Measurements from ENCODE around the gene MAGED1. TPM values are rescaled to one million over a fixed set of nuclear protein-coding genes. Genes with fewer than 3 reads are reported as not detected.

Gene MAGED1, protein sequence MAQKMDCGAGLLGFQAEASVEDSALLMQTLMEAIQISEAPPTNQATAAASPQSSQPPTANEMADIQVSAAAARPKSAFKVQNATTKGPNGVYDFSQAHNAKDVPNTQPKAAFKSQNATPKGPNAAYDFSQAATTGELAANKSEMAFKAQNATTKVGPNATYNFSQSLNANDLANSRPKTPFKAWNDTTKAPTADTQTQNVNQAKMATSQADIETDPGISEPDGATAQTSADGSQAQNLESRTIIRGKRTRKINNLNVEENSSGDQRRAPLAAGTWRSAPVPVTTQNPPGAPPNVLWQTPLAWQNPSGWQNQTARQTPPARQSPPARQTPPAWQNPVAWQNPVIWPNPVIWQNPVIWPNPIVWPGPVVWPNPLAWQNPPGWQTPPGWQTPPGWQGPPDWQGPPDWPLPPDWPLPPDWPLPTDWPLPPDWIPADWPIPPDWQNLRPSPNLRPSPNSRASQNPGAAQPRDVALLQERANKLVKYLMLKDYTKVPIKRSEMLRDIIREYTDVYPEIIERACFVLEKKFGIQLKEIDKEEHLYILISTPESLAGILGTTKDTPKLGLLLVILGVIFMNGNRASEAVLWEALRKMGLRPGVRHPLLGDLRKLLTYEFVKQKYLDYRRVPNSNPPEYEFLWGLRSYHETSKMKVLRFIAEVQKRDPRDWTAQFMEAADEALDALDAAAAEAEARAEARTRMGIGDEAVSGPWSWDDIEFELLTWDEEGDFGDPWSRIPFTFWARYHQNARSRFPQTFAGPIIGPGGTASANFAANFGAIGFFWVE
- polyA plus RNA-seq: 10 to 100 TPM; 23.3 to 56.0 (median 31.2) TPM

DNA sequence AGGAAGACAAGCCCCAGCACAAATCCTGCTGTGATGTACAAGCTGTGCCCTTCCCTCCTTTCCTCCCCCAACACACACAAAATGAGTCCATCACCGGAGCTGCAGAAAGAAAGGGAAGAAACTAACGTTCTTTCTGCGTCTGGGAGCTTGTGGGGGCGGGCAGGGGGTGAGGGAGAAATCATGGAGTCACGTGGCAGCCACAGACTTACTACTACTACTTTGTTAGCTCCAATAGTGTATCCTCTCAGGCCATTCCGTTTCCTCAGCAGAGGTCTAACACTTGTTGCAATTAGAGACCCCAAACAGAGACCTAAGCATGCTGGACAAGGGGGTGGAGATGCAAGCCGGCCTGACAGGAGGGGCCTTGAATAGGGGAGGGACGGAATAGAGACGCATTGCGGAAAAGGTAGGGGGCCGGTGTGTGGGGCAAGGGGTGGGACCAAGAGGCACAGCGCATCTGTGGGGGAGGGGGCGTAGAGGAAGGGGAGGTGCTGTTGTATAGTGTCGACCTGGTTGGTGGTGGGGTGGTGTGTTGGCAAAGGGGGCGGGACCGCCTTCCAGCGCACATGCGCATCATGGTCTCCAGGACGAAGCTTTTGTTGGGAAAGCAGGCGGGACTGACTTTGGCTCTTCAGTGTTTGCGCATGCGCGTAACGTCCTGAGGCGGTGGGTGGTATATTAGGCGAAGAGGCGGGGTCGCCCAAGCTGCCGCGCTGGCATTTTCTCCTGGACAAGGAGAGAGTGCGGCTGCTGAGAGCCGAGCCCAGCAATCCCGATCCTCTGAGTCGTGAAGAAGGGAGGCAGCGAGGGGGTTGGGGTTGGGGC is at the start of gene MAGED1:
Gene MAGED1 (plus strand): TSS at position 703 of the 825 bp plus-strand sequence. CDS start 682 bp downstream, outside the sequence.
- Mint-ChIP-seq H3K27ac (peak within 1 kb of the TSS; percentile 56 to 90 (median 80)), H3K4me3 (peak within 1 kb of the TSS; percentile 90 to 94 (median 92)), H3K27me3 (ENCODE audit: low read depth in 3 of 3) (peaks cover 2 to 3% (median 2%) of the 10 kb centered on the region in 3 donors), H3K4me1 (peaks cover 21 to 26% of the 10 kb centered on the region in 2 donors), H3K36me3 (peaks cover 0 to 8% (median 0%) of the 10 kb centered on the region in 3 donors), H3K9me3 (no peaks in the 10 kb centered on the region)
- peak; percentile 58 to 68 (median 67) for DNase-seq

DNA sequence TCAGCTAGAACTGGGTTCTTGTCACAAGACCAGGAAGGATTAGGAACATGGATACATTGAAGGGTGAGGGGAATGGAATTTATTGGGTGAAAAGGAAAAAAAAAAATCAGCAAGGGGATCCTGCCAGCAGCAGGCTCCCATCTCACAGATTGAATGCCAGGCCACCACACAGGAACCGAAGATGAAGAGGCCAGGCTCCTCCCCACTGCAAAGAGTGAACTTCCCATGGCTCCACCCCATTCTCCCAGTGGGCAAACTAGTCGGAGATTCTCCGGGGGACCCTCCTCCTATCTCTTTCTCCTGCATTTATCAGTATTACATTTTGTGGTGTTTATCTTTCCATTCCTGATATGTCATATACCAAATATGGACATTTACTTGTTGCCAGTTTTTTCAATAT is 46.0 kb upstream of the MAGED1 start:
- H3K27ac Mint-ChIP-seq: peak overlapping the region in 1 of 6 donors; percentile 25
- peaks cover 0 to 4% (median 0%) of the 10 kb centered on the region in 3 donors for H3K36me3 Mint-ChIP-seq
- peaks cover 0 to 2% (median 0%) of the 10 kb centered on the region in 3 donors for H3K27me3 Mint-ChIP-seq (ENCODE audit: low read depth in 3 of 3)
- peaks cover 4 to 10% of the 10 kb centered on the region in 2 donors for H3K4me1 Mint-ChIP-seq
- no peaks in the 10 kb centered on the region for H3K9me3 Mint-ChIP-seq
- no peak overlapping the region for H3K4me3 Mint-ChIP-seq
- no peak for DNase-seq

DNA sequence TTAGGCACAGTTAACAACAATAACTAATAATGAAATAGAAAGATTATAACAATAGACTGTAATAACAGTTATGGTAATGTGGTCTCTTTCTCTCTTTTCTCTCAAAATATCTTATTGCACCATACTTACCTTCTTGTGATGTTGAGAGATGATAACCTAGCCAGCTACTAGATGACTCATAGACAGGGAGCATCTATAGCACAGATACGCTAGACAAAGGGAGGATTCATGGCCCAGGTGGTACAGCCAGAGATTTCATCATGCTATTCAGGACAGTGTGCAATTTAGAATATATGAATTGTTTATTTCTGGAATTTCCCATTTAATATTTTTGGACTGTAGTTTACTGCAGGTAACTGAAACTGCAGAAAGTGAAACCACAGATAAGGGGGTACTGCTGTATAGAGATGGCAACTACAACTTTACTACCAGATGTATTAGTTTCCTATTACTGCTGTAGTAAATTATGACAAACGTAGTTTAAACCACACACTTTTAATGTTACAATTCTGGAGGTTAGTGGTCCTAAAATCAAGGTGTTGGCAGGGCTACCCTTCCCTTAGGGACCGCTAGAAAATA is 41.8 kb upstream of the MAGED1 start:
- no peak overlapping the region for H3K4me3 Mint-ChIP-seq
- H3K27ac Mint-ChIP-seq: peak overlapping the region in 1 of 6 donors; percentile 61
- H3K27me3 Mint-ChIP-seq (ENCODE audit: low read depth in 3 of 3): peaks cover 0 to 2% (median 0%) of the 10 kb centered on the region in 3 donors
- H3K9me3 Mint-ChIP-seq: peaks cover 0 to 4% (median 2%) of the 10 kb centered on the region in 6 donors
- H3K36me3 Mint-ChIP-seq: peaks cover 6 to 15% (median 12%) of the 10 kb centered on the region in 3 donors
- DNase-seq: no peak
- peaks cover 5 to 6% of the 10 kb centered on the region in 2 donors for H3K4me1 Mint-ChIP-seq

DNA sequence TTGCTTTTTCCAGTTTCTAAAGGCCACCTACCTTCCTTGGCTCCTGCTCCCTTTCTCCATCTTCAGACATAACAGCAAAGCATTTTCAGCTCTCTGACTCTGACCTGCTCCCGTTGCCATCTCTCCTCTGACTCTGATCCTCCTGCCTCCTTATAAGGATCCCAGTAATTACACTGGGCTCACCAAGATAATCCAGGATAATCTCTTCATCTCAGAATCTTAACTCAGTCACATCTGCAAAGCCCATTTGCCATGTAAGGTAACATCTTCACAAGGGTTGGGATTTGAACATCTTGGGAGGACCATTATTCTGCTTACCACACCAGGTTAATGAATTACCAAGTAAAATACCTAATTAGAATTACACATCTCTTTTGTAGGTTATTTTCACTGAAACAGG is 41.3 kb upstream of the MAGED1 start:
- Mint-ChIP-seq H3K4me3 (no peak overlapping the region), H3K36me3 (peaks cover 8 to 19% (median 14%) of the 10 kb centered on the region in 3 donors), H3K27ac (no peak overlapping the region), H3K27me3 (ENCODE audit: low read depth in 3 of 3) (peaks cover 0 to 2% (median 0%) of the 10 kb centered on the region in 3 donors), H3K4me1 (peaks cover 5 to 6% of the 10 kb centered on the region in 2 donors), H3K9me3 (peaks cover 0 to 8% (median 5%) of the 10 kb centered on the region in 6 donors)
- DNase-seq: no peak

DNA sequence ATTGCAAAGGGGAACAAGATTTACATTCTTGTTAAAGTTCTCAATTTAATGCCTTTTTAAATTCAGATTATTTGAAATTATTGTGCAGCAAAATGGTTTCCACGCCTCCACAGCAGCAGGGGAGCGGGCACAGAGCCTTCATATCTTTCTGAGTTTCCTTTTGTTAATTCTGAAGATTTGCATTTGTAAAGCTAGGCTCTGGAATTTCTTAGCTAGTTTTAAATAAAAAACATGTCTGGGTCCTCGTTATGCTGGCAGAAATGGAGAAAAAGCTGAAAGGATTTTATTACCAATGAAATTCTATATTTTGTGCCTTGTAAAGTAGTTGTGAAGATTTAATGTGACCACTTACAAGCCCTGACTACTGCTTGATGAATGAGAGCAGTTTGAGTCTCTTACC is 40.8 kb upstream of the MAGED1 start:
- Mint-ChIP-seq H3K4me1 (peaks cover 5 to 6% of the 10 kb centered on the region in 2 donors), H3K36me3 (peaks cover 12 to 24% (median 18%) of the 10 kb centered on the region in 3 donors), H3K27ac (no peak overlapping the region)

DNA sequence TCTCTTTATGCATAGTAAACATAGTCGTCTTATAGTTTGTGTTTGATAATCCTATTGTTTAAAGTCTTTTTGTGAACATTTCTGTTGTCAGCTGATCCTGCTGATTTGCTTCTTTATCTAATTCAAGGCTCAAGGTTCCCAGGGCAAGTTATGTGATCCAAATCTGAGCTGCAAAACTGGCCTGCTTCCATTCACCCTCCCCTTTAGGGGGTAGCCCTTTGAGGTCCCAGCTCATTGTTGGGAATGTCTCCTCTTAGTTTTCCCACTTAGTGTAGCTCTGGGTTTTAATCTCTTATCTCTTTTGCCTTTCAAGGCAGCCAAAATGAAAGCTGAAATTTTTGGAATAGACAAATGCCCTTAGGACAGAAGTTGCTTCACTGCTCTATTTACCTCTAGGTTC is 40.2 kb upstream of the MAGED1 start:
- peaks cover 12 to 26% (median 18%) of the 10 kb centered on the region in 3 donors for H3K36me3 Mint-ChIP-seq

More for the DNA sequence above, 40.8 kb upstream of the MAGED1 start:
- DNase-seq: no peak
- Mint-ChIP-seq H3K27me3 (ENCODE audit: low read depth in 3 of 3) (peaks cover 0 to 2% (median 0%) of the 10 kb centered on the region in 3 donors), H3K9me3 (peaks cover 0 to 13% (median 5%) of the 10 kb centered on the region in 6 donors), H3K4me3 (no peak overlapping the region)

DNA sequence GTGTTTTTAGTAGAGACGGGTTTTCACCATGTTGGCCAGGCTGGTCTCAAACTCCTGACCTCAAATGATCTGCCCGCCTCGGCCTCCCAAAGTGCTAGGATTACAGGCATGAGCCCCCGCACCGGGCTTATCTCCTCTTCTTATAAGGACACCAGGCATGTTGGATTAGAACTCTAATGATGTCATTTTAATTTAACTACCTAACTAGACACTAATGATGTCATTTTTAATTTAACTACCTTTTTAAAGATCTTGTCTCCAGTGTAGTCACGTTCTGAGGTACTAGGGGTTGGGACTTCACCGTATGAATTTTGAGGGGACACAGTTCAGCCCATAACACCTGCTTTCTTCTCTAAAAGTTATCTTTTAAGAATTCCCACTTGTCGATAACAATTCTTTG is 37.7 kb upstream of the MAGED1 start:
- H3K36me3 Mint-ChIP-seq: peaks cover 12 to 26% (median 18%) of the 10 kb centered on the region in 3 donors

More for the DNA sequence above, 40.2 kb upstream of the MAGED1 start:
- H3K4me1 Mint-ChIP-seq: peaks cover 5 to 6% of the 10 kb centered on the region in 2 donors
- no peak for DNase-seq
- H3K27ac Mint-ChIP-seq: no peak overlapping the region
- H3K9me3 Mint-ChIP-seq: peaks cover 0 to 13% (median 5%) of the 10 kb centered on the region in 6 donors
- peaks cover 0 to 2% (median 0%) of the 10 kb centered on the region in 3 donors for H3K27me3 Mint-ChIP-seq (ENCODE audit: low read depth in 3 of 3)
- no peak overlapping the region for H3K4me3 Mint-ChIP-seq

DNA sequence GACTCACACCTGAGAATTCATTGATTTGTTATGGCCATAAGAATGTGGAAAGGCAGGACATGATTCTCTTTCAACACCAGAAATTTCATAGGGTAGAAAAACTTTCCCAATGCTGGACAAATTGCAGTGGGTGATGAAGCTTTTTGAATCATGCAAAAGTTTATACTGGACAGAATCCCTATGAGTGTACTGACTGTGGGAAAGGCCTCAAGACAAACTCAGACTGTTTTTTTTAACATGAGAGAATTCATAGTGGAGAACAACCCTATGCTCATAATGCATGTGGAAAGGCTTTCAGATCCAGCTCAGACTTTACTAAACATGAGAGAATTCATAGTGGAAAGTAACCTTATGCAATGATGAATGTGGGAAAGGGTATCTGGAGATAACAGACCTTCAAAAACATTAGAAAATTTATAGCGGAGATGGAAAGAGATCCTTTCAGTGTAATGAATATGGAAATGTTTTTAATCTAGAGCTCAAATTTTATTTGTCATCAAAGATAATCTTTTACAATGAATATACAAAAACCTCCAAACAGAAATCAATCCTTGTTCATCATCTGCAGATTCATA is 36.2 kb upstream of the MAGED1 start:
- Mint-ChIP-seq H3K4me3 (no peak overlapping the region), H3K36me3 (peaks cover 12 to 26% (median 18%) of the 10 kb centered on the region in 3 donors), H3K27me3 (ENCODE audit: low read depth in 3 of 3) (peaks cover 0 to 2% (median 0%) of the 10 kb centered on the region in 3 donors), H3K9me3 (peaks cover 0 to 13% (median 5%) of the 10 kb centered on the region in 6 donors), H3K4me1 (peaks cover 0 to 7% of the 10 kb centered on the region in 2 donors), H3K27ac (no peak overlapping the region)
- no peak for DNase-seq

More for the DNA sequence above, 37.7 kb upstream of the MAGED1 start:
- H3K27ac Mint-ChIP-seq: no peak overlapping the region
- DNase-seq: no peak
- no peak overlapping the region for H3K4me3 Mint-ChIP-seq
- H3K9me3 Mint-ChIP-seq: peaks cover 0 to 13% (median 5%) of the 10 kb centered on the region in 6 donors
- peaks cover 5 to 10% of the 10 kb centered on the region in 2 donors for H3K4me1 Mint-ChIP-seq
- H3K27me3 Mint-ChIP-seq (ENCODE audit: low read depth in 3 of 3): peaks cover 0 to 2% (median 0%) of the 10 kb centered on the region in 3 donors

DNA sequence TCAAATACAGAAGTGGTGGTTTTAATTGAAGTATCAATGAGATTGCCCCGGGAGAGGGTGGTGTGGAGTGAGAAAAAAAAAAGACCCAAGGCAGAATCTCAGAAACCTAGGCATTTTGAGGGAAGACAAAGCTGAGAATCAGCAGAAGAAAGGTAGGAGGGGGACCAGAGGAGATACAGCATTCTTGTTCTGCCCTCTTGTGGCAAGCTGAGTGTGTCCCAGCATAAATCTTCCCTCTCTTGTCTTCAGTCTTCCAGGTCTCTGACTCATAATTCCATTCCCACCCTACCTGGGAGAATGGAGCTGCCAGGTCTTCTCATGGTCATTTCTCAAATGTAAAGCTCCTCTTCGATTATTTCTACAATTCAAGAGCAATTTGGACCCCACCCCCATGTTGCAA is 32.7 kb upstream of the MAGED1 start:
- H3K9me3 Mint-ChIP-seq: peaks cover 0 to 13% (median 5%) of the 10 kb centered on the region in 6 donors
- peaks cover 17% of the 10 kb centered on the region in 2 donors for H3K4me1 Mint-ChIP-seq
- peaks cover 13 to 23% (median 17%) of the 10 kb centered on the region in 3 donors for H3K36me3 Mint-ChIP-seq
- no peak overlapping the region for H3K4me3 Mint-ChIP-seq
- H3K27me3 Mint-ChIP-seq (ENCODE audit: low read depth in 3 of 3): no peaks in the 10 kb centered on the region
- peak in 1 of 3 donors; percentile 11 for DNase-seq
- peak overlapping the region in 2 of 6 donors; percentile 12 to 44 for H3K27ac Mint-ChIP-seq

DNA sequence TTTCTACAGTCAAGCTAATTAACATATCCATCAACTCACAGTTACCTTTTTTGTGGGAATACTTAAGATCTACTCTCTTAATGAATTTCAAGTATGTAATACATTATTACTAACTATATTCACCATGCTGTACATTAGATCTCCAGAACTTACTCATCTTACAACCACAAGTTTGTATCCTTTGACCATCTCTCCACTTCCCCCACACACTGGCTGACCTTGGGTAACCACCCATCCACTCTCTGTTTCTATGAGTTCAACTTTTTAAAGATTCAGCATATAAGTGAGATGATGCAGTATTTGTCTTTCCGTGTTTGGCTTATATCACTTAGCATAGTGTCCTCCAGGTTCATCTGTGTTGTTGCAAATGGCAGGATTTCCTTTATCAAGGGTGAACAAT is 30.5 kb upstream of the MAGED1 start:
- Mint-ChIP-seq H3K4me3 (no peak overlapping the region), H3K4me1 (peaks cover 26 to 30% of the 10 kb centered on the region in 2 donors), H3K27ac (no peak overlapping the region), H3K27me3 (ENCODE audit: low read depth in 3 of 3) (no peaks in the 10 kb centered on the region), H3K9me3 (no peaks in the 10 kb centered on the region), H3K36me3 (peaks cover 4% of the 10 kb centered on the region in 3 donors)
- no peak for DNase-seq

DNA sequence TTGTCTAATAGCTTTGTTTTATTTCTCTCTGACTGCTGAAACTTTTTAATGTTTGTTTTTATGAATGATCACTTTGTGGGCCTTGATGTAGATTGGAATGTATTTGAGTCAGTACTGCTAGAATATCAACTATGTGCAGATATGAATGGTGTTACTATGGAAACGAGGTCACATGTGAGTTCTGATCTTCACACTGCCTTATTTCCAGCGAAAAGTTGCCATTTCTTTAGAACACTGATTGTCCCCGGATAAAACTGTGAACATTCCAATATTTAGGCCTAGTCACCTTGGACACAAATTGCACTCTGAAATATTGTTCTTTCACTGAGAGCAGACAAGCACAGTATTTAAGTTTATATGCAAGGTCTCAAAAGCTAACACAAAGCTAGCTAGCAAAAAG is 27.2 kb upstream of the MAGED1 start:
- Mint-ChIP-seq H3K27me3 (ENCODE audit: low read depth in 3 of 3) (no peaks in the 10 kb centered on the region), H3K36me3 (peaks cover 4% of the 10 kb centered on the region in 3 donors), H3K9me3 (no peaks in the 10 kb centered on the region), H3K27ac (peak overlapping the region in 1 of 6 donors; percentile 24), H3K4me3 (no peak overlapping the region), H3K4me1 (peaks cover 26% of the 10 kb centered on the region in 2 donors)
- no peak for DNase-seq

DNA sequence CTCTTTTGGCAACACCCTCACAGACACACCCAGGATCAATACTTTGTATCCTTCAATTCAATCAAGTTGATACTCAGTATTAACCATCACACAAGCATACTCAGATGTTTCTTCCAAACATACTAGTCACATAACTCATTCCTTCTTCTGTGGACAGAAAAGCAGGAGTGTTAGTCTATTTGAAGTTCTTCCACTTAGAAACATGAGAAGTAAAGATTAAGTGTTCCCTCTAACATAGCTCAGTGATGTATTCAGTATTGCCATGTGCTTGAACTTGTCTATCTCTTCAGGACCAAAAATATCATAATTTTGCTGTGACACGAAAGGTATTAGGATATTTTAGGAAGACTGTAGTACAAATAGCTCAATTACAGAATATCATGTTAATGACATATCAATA is 25.8 kb upstream of the MAGED1 start:
- no peak overlapping the region for H3K27ac Mint-ChIP-seq
- no peak overlapping the region for H3K4me3 Mint-ChIP-seq
- no peak for DNase-seq
- no peaks in the 10 kb centered on the region for H3K27me3 Mint-ChIP-seq (ENCODE audit: low read depth in 3 of 3)
- H3K9me3 Mint-ChIP-seq: no peaks in the 10 kb centered on the region
- H3K4me1 Mint-ChIP-seq: peaks cover 26% of the 10 kb centered on the region in 2 donors
- peaks cover 4 to 7% (median 4%) of the 10 kb centered on the region in 3 donors for H3K36me3 Mint-ChIP-seq
